ENCODE data around the gene LIMK2. TPM values are rescaled to one million over a fixed set of nuclear protein-coding genes. Genes with fewer than 3 reads are reported as not detected.

LIMK2 gene
- total and polyA plus RNA-seq, 9 of the 15 experiments (the other 6 are each of a cell fraction or from before 2014, with no cell fraction given): 1.1 to 14.5 (median 8.5) TPM

DNA sequence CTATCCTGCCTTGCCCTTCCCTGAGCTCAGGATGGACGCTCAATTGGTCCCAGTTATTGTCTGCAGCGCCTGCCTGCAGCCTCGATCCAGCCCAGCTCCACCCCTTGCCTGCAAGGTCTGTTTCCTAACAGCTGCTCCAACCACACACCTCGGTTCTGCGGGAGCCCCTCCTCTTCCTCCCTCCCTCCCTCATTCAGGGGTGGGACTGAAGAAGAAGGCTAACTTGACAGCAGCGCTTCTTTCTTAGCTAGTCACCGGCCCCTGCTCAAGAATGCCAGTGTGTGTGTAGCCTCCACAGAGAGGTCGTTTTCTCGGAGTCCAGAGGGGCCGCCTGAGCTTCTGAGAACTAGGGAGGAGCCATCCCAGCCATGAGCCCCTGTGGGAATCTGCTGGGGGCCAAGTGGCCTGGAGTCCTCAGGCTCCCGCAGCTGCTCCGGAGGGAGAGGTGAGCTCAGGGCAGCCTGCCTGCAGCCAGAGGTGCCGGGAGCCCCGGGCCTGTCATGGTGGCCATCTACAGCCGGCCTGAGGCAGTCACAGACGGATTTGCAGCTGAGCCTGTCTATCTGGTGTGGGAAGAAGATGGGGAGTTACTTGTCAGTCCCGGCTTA lies 36.1 kb downstream of the LIMK2 start:
- H3K27ac ChIP-seq (ENCODE audit: extremely low read depth, low read depth, low read length): no peak overlapping the region
- peaks cover 4% of the 10 kb centered on the region for H3K9me1 ChIP-seq (ENCODE audit: control insufficient read depth, insufficient read depth, low read length)
- in situ Hi-C loops (cut with MboI): no loop called here
- no peak overlapping the region for H3K4me3 ChIP-seq
- ChIA-PET CTCF (ENCODE audit: low intra/inter-chr PET ratio) (interaction anchor here (1.0 kb wide), 1 partner anchor 15 kb away, joined by 4 read pairs; no protein-coding TSS in a partner anchor), POLR2A (interaction anchor here (0.6 to 1.1 kb wide), 4 partner anchors 14 to 1062 kb away, joined by 3 to 8 read pairs (median 4); no protein-coding TSS in a partner anchor)
- H3K9ac ChIP-seq (ENCODE audit: insufficient read depth in 1 of 2, low read depth in 2 of 2, low read length in 2 of 2): peak overlapping the region in 1 of 2 experiments; percentile 76; a peak in 2 of 4 replicates
- no TSS peak for BruUV-seq (replicated peaks)
- ATAC-seq: peak; percentile 100
- no peaks in the 10 kb centered on the region for H3K79me2 ChIP-seq (ENCODE audit: control insufficient read depth, insufficient read depth, low read length)
- WGBS (ENCODE audit: insufficient coverage, low coverage, missing lambda C conversion rate): 17% methylated on average over 9 of the region's 17 CpGs
- H3K4me2 ChIP-seq (ENCODE audit: insufficient read depth, low read length): peak overlapping the region; percentile 52
- no peak overlapping the region for H2AFZ ChIP-seq (ENCODE audit: low read depth, low read length)
- peak; percentile 73 to 76 (median 74) for DNase-seq (ENCODE audit: extremely low read depth in 1 of 4, low spot score in 3 of 4)
- H4K20me1 ChIP-seq (replicated peaks; ENCODE audit: control insufficient read depth, insufficient read depth, low read length): peaks cover 4% of the 10 kb centered on the region; the same call in 1 of the 2 replicates
- no peaks in the 10 kb centered on the region for H3K9me3 ChIP-seq (replicated peaks; ENCODE audit: control insufficient read depth, insufficient read depth, low read depth, low read length)
- peaks cover 5% of the 10 kb centered on the region; the same call in 2 of the 3 replicates for H3K36me3 ChIP-seq (ENCODE audit: control insufficient read depth, insufficient read depth, low read length)
- no peaks in the 10 kb centered on the region for H3K27me3 ChIP-seq (ENCODE audit: control insufficient read depth in 2 of 2, insufficient read depth in 2 of 2, low read length in 2 of 2)
- H3K4me1 ChIP-seq (replicated peaks in 1 of 2; ENCODE audit: control insufficient read depth in 2 of 2, insufficient read depth in 2 of 2, low read length in 2 of 2): peaks cover 7 to 15% of the 10 kb centered on the region in 2 experiments; a peak in 4 of 5 replicates
- peak; percentile 93 for FAIRE-seq
- intact Hi-C loops (cut with micrococcal nuclease): no loop called here
- 0 out of 2 replicates have a peak, but pooled peaks have one; percentile 45 for TF ChIP-seq SPI1 (IDR thresholded peaks at IDR 0.05; ENCODE audit: borderline replicate concordance, low read depth, low read length)
- TF ChIP-seq ZNF316 (IDR thresholded peaks at IDR 0.05): no peak
- peak; percentile 4 for TF ChIP-seq MEIS2 (IDR thresholded peaks at IDR 0.05; ENCODE audit: partially characterized antibody)
- TF ChIP-seq EWSR1 (IDR thresholded peaks at IDR 0.05; ENCODE audit: borderline replicate concordance, low read depth, partially characterized antibody): no peak
- no peak for TF ChIP-seq ZNF41 (CRISPR knock-in tag; conservative IDR thresholded peaks at IDR 0.05)
- peak; percentile 68 for TF ChIP-seq HNRNPLL (IDR thresholded peaks at IDR 0.05; ENCODE audit: low read depth, low read length, poor library complexity, severe bottlenecking)
- no peak for TF ChIP-seq ADNP (tag; IDR thresholded peaks at IDR 0.05)
- TF ChIP-seq, protein P1, sequence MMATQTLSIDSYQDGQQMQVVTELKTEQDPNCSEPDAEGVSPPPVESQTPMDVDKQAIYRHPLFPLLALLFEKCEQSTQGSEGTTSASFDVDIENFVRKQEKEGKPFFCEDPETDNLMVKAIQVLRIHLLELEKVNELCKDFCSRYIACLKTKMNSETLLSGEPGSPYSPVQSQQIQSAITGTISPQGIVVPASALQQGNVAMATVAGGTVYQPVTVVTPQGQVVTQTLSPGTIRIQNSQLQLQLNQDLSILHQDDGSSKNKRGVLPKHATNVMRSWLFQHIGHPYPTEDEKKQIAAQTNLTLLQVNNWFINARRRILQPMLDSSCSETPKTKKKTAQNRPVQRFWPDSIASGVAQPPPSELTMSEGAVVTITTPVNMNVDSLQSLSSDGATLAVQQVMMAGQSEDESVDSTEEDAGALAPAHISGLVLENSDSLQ (IDR thresholded peaks at IDR 0.05): 0 out of 2 replicates have a peak, but pooled peaks have one; percentile 18
- TF ChIP-seq, protein P2, sequence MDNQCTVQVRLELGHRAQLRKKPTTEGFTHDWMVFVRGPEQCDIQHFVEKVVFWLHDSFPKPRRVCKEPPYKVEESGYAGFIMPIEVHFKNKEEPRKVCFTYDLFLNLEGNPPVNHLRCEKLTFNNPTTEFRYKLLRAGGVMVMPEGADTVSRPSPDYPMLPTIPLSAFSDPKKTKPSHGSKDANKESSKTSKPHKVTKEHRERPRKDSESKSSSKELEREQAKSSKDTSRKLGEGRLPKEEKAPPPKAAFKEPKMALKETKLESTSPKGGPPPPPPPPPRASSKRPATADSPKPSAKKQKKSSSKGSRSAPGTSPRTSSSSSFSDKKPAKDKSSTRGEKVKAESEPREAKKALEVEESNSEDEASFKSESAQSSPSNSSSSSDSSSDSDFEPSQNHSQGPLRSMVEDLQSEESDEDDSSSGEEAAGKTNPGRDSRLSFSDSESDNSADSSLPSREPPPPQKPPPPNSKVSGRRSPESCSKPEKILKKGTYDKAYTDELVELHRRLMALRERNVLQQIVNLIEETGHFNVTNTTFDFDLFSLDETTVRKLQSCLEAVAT (IDR thresholded peaks at IDR 0.05): no peak
- TF ChIP-seq ARID2 (IDR thresholded peaks at IDR 0.05): no peak
- no peak for TF ChIP-seq ZNF224 (CRISPR knock-in tag; IDR thresholded peaks at IDR 0.05)
- TF ChIP-seq BRF1 (IDR thresholded peaks at IDR 0.05; ENCODE audit: borderline replicate concordance, extremely low read depth, insufficient read length): no peak
- TF ChIP-seq MTA1 (IDR thresholded peaks at IDR 0.05; ENCODE audit: borderline replicate concordance): no peak
- no peak for TF ChIP-seq NCOA6 (IDR thresholded peaks at IDR 0.05)
- no peak for TF ChIP-seq HCFC1 (IDR thresholded peaks at IDR 0.05; ENCODE audit: low read depth, low read length)
- TF ChIP-seq, protein P3, sequence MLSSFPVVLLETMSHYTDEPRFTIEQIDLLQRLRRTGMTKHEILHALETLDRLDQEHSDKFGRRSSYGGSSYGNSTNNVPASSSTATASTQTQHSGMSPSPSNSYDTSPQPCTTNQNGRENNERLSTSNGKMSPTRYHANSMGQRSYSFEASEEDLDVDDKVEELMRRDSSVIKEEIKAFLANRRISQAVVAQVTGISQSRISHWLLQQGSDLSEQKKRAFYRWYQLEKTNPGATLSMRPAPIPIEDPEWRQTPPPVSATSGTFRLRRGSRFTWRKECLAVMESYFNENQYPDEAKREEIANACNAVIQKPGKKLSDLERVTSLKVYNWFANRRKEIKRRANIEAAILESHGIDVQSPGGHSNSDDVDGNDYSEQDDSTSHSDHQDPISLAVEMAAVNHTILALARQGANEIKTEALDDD (IDR thresholded peaks at IDR 0.05): peak; percentile 72; the same call in 1 of the 2 replicates
- TF ChIP-seq ZNF408 (CRISPR knock-in tag; IDR thresholded peaks at IDR 0.05; ENCODE audit: low read depth): no peak
- no peak for TF ChIP-seq BDP1 (IDR thresholded peaks at IDR 0.05; ENCODE audit: insufficient read depth, insufficient read length)
- TF ChIP-seq ZNF165 (CRISPR knock-in tag; IDR thresholded peaks at IDR 0.05; ENCODE audit: borderline replicate concordance): no peak
- no peak for TF ChIP-seq ZNF778 (CRISPR knock-in tag; IDR thresholded peaks at IDR 0.05)
- no peak for TF ChIP-seq BMI1 (IDR thresholded peaks at IDR 0.05; ENCODE audit: low read length)

Data from K562 (cell line).